DMS79 treated with DMSO at 0.1 percent for 48 hours (cell line): ENCODE results near the gene PHETA1.

Experiments used
- DNase-seq: peaks from one replicate; lab custom pipeline; 2025; lab: John Stamatoyannopoulos, UW

The PHETA1 gene

GRCh38 chr12:111320258-111321050 is 48.4 kb downstream of the PHETA1 start:
- no peak for DNase-seq

- DNase-seq: no peak
Measured at GRCh38 chr12:111319600-111320257, 49.2 kb downstream of the PHETA1 start.

DNA sequence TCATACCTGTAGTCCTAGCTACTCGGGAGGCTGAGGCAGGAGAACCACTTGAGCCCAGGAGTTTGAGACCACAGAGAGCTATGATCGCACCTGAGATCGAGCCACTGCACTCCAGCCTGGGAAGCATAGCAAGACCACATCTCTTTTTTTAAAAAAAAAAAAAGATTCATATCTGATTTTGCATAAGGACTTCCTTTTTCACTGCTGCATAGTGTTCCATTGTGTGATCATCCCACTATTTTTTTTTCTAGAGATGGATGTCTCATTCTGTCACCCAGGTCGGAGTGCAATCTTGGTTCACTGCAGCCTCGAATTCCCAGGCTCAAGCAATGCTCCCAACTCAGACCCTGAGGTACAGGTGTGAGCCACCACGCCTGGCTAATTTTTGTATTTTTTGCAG is 50.4 kb downstream of the PHETA1 start:
- DNase-seq: no peak

DNA sequence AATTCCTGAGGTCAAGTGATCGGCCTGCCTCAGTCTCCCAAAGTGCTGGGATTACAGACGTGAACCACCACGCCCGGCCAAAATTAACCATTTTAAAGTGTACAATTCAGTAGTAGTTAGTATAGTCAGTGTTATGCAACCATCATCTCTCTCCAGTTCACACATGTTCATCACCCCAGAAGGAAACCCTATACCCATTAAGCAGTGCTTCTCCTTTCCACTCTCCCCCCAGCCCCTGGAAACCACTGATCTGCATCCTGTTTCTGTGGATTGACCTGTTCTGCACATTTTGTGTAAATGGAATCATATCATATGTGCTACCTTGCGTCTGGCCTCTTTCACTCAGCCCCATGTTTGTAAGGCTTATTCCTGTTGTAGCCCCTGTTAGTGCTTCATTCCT is 52.2 kb downstream of the PHETA1 start:
- DNase-seq: no peak

DNA sequence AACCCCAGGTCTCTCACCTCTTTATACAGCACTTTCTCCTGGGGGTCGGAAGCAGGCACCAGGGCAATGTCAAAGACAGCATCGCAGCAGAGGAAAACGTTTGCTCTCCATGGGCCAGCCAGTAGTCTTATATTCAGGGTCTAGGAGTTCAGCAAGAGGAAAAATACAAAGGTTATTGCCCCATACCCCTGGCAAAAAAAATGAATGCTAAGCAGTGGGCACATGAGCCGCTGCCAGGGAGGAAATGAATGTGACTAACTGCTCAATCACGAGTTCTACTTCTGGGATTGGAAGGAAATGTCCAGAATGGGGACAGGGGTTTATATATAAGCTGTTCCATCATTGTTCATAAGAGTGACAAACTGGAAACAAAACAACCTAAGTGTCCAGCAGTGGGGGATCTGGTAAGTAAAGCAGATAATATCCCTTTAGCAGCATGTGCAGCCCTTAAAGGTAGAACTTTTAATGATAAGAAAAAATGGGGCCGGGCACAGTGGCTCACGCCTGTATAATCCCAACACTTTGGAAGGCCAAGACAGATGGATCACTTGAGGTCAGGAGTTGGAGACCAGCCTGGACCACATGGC is 53.8 kb downstream of the PHETA1 start:
- DNase-seq: no peak

GRCh38 chr12:111313833-111314259 is 55.0 kb downstream of the PHETA1 start:
- DNase-seq: peak; percentile 42

DNA sequence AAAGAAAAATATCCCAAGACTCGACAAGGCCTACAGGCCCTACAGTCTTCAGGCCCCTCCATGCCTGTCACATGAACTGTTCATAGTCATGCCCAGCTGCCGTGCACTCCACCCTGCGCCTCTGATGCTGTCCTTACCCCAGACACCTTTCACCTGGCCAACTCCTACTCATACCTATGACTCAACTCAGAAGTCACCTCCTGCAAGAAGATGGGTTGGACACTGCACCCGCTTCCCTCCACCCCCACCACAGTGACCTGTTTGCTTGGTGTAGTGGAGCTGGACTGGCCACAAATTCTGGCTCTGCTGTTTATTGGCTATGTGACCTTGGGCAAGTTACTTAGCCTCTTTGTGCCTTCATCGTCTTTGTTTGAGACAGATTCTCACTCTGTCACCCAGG is 56.2 kb downstream of the PHETA1 start:
- no peak for DNase-seq

- no peak for DNase-seq
Measured at GRCh38 chr12:111312016-111312415, 56.9 kb downstream of the PHETA1 start.

DNA sequence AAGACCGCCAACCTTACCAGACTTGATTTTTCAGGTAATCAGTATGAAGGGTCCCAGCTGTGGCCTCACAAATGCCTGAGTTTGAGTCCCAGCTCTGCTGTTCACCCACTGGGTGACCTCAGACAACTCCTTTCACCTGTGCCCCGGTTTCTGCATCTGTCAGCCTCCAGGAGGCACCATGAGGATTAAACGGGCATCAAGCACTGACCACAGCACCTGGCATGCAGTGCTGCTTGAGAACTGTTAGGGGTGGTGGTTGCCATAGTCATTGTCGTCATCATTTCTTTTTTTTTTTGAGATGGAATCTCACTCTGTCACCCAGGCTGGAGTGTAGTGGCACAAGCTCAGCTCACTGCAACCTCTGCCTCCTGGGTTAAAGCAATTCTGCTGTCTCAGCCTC is 57.9 kb downstream of the PHETA1 start:
- no peak for DNase-seq
